G401.6 (cell line): Measurements from ENCODE around the gene TFDP3.

Source experiments
- FAIRE-seq: peaks from 2 replicates; lab custom pipeline; 2012; peaks lifted over from hg19 to GRCh38; lab: Jason Lieb, UNC

TFDP3 gene, protein sequence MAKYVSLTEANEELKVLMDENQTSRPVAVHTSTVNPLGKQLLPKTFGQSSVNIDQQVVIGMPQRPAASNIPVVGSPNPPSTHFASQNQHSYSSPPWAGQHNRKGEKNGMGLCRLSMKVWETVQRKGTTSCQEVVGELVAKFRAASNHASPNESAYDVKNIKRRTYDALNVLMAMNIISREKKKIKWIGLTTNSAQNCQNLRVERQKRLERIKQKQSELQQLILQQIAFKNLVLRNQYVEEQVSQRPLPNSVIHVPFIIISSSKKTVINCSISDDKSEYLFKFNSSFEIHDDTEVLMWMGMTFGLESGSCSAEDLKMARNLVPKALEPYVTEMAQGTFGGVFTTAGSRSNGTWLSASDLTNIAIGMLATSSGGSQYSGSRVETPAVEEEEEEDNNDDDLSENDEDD

DNA sequence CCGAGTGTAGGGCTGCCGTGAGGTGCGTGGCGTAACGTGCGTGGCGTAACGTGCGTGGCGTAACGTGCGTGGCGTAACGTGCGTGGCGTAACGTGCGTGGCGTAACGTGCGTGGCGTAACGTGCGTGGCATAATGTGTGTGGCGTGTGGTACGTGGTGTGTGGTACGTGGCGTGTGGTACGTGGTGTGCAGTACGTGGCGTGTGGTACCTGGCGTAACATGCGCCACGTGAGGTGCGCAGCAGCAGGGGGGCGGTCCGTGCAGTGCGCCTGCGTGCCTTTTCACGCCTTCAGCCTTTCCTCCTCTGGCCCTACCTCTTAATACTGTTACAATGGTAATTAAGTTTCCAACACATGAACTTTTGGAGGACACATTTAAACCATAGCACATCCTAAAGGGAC, at the start of gene TFDP3:
TFDP3 (minus strand) TSS at position 26 of the 400 bp plus-strand sequence. CDS start 95 bp downstream, outside the sequence.
- FAIRE-seq = no peak

DNA sequence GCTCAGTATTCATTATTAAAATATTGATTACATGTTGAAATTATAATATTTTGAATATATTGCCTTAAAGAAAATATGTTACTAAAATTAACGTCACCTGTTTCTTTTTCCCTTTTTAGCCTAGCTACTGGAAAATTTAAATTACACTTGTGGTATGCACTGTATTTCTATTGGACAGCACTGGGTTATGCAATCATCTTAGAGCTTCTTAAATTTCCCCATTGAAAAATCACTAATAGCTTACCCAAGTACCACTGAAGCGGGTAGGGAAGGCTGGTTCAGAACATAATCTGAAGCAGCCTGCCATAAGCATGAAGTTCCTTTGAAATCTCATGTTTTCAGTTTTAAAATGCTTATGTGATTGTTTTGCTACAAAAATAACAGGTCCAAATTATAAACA, 49.5 kb upstream of the TFDP3 start:
- peak; percentile 72 for FAIRE-seq

DNA sequence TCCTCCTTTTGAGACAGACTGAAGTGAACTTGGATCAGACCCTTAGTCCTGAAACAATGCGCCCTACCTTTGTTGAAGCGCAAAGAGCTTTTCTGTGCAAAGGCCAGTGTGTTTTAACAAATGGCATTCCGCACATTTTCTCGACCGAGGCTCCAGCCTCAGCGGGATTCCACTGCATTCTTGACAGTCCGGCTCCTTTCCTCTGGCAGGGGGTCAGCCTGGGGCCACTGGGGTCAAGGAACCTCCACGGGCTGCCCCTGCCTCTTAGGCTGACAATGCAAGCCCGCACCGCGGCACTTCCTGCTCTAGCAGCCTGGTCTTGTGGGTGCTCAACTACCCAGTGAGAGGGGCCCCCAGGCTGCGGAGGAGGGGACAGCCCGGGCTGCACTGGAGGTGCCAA, 47.2 kb upstream of the TFDP3 start:
- peak; percentile 96 for FAIRE-seq

DNA sequence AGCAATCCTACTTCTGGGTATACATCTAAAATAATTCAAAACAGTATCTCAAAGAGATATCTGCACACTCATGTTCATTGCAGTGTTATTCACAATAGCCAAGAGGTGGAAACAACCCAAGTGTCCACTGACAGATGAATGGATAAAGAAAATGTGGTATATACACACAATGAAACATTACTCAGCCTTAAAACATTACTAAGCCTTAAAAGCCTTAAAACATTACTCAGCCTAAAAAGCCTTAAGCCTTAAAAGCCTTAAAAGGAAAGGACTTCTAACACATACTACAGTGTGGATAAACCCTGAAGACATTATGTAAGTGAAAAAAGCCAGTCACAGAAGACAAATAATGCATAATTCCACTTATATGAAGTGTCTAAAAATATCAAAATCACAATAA, 40.3 kb upstream of the TFDP3 start:
- FAIRE-seq = peak; percentile 96

DNA sequence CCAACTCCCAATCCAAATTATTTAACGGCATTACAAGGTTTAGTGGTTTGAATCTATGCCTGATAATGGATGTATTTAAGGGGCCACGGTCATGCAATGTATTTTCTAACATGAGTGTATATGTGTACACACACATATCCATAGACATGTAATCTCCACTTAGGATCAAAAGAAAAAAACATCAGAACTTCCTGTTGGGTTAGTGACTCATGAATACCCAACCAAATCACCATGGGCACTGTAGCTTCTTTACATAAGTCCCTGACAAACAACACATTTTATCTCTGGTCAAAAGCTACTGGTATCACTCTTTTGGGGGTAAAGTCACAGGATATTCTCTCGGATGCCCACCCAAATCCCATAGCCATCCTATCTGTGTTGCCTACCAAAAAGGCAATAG, 36.5 kb upstream of the TFDP3 start:
- no peak for FAIRE-seq

DNA sequence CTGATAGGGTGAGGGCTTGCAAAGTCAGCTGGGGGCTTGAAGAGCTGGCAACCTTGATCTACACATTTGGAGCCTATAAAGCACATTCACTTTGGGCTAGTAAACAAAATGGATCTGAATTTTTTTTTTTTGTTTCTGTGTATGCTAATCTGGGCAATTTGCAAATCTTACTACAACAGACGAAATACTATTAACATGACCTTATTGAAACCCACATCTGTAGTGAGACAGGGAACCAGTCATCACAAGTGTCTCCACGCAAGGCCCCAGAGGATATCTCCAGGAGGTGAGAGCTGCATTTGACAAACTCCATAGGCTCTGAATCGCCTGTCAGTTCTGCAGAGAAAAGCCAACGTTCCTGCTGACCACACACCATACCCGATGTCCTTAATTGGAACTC, 33.0 kb upstream of the TFDP3 start:
- no peak for FAIRE-seq

DNA sequence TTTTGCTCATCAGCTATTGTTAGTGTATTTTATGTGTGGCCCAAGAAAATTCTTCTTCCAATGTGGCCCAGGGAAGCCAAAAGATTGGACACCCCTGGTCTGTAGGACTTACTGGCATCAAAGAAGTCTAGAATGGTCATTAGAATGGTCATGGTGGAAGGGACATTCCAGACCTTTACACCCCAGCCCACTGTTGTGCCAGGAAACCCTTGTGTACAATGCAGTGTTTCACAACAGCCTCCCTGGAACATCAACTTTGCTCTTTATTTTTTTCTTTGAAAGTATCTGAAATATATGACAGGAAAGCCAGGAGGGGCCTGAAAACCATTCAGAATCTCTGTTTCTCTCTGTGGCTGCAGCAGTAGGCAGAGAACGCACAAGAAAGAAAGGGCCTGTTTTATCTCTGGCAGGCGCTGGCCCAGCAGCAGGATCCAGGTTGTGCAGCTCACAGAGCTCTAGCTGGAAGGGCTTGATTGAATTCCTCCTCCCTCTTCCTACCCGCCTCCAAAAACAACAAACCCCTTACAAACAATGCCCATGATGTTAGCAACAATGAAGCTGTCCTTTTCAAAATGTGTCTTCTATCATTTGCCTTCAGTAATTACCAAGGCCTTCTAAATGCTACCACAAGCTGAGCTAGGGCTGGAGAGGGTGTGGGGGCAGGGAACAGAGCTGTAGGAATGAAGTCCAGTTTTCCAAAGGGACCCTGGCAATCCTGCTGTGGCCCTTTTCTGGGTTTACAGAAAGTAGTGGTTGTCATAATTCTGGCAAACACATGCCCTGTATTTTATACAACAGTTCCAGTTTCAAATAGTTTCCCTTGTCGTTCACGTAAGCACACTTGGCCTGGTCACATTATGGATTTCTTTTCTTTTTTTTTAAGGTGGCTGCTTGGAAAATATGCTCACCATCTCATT, 32.3 kb upstream of the TFDP3 start:
- no peak for FAIRE-seq

DNA sequence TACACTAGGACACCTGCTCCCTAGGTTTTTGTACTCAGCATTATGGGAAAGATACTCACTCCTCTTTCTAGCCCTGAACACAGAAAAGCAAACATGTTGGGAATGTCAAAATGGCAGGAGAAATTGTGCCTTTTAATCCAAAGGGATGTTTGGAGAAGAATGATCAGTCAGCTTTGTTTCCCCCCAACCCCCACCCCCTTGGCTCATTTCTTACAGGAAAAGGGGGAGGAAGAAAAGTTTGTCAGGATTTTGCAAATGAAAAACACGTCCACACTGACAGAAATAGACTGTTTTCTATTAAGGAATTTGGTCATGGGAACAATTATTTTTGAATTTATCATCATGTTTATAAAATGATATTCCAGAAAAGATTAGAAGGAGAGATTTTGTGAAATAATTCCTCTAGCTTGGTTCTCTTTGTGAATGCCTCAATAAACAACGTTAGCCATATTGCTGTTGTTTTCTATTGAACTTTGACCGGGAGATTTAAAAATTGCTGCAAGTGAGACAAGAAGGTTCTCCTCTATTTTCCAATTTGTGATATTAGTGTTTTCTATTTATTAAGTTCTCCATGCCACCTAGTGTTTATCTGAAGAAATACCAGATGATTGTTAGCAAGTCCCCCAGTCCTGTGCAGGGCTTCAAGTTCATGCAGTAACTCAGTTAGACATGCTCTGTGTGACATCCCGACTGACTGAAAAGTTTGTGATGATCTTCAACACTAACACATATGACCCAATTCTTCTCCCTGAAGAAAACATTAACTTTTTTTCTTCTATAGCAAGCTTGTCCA, 31.3 kb upstream of the TFDP3 start:
- FAIRE-seq = peak; percentile 76

DNA sequence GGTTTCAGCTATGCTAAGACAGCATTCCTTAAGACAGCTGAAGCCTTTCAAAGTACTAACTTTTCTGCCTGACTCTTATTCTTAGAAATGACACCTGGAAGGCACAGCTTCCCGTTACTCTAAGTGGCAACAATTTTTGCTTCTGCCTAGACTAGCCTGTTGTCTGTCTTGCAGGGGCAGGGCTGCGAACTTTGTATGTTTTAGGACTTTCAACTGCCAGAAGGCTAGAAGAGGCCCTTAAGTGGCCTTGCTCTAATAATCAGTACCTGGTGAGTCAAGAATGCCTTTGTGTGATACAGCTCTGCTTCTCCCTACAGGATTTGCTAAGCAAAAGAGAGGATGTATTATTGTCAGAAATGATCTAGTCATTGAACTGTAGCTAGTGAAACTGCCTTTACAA, 30.0 kb upstream of the TFDP3 start:
- no peak for FAIRE-seq

DNA sequence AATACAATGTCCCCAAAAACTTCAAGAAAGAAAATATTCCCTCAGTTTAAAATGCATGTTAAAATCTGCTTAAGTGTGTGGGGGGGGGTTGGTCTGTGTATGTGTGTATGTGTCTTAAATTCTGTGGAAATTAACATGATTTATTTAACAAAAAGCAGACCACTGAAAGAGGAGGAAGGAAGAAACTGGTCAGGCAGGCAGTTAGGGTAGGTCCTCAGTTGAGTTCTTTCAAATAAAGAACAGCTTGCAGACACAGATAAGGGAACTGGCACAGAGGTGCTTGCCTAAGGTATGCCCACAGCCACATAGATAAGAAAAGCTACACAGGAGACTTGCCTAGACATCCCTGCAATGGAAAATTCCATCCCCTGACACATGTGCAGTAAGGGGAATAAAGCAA, 28.8 kb upstream of the TFDP3 start:
- no peak for FAIRE-seq

DNA sequence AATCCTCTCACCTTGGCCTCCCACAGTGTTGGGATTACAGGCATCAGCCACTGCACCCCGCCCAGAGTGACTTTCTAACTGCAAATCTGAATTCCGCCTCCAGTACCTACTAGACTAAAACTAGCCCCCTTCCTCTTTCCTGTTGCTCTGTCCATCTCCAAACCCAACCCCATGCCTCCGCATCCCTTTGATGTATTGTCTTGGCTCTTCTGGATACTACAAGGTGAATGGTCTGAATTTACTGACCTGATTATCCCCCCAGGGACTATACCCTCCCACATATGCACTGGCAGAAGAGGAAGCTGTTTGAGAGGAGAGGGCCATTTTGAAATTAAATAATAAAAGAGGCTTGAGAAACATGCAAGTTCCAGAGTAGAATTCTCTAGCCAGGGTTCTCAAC, 17.7 kb upstream of the TFDP3 start:
- FAIRE-seq = no peak

DNA sequence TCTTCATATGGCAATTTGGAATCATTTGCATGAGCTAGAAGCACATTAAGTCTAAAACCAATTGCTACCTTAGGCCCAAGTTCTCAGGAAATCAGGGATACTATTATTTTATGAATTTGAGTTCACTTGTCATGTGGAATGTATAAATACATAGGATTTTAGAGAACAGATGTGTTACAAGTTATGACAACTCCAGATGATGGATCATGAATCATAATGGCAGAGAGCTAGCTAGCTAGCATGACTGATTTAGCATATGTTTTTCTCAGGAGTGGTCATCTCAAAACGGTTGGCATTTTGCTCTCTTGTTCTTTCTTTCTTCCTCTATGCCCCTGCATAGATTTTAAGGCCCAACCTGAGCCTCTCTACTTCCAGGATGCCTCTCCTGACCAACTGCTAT, 14.2 kb upstream of the TFDP3 start:
- FAIRE-seq = no peak

DNA sequence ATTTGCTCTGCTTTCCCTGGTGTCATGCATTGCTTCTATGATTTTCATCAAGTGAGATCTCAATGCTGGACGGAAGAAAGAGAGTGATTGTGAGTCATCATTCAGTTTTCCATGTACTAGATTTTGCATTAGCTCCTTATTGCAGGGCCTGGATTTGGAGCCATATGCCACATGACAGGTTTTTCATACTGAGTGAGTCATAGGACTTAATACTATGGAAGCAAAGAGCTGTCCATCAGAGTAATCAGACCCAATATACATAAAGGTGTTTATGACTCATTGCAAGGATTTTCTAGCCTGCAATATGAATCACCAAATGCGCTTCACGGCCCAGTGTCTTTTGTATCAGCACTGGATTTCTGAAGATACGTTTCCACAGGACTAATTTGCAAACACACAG, 11.2 kb upstream of the TFDP3 start:
- FAIRE-seq = no peak

DNA sequence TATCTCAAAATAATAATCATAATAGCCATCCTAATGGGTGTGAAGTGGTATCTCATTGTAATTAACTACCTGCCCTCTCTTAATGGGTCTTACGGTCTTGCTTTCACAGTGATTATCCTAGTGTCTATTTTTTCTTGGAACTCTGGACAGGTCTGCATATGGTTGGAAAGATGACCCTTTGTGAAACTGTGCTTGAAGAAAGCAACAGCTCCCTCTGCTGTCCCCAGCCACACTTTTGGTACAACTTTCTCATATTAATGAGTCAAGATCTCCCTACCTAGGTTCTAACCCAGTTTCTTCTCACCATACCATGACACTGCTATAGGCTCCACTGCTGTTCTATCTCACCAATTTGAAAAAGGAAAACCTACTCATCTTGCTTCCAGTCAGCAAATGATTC, 2.4 kb downstream of the TFDP3 start:
- peak; percentile 93 for FAIRE-seq

DNA sequence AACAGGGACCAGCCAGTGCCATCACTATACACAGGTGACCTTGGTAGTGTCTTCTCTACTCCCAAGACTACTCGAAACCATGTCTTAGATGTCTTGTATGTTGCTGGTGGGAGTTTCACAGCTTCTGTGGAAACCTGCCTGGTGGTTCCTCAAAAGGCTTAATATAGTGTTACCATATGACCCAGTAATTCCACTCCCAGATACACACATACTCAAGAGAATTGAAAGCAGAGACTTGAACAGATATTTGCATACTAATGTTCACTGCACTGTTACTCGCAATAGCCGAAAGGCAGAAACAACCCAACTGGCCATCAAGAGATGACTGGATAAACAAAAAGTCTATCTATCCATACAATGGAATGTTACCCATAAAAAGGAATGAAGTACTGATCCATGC, 3.1 kb downstream of the TFDP3 start:
- FAIRE-seq = no peak

DNA sequence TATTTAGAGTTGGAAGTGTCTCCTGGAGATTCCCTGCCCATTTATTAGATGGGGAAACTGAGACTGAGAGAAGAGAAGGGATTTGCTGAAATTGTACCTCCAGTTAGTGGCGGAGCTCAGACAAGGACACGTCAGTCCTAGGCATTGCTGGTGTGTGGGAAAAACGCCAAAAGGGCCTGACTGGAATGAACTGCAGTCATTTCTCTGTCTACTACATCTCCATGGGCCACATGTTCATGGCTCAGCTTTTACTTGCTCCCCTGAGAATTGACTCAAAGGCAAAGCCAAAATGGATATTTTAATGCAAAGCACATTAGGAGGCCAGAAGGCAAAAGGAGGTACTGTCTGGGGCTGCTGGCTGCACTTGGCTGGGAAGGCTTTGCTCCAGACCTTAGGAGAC, 3.9 kb downstream of the TFDP3 start:
- no peak for FAIRE-seq

DNA sequence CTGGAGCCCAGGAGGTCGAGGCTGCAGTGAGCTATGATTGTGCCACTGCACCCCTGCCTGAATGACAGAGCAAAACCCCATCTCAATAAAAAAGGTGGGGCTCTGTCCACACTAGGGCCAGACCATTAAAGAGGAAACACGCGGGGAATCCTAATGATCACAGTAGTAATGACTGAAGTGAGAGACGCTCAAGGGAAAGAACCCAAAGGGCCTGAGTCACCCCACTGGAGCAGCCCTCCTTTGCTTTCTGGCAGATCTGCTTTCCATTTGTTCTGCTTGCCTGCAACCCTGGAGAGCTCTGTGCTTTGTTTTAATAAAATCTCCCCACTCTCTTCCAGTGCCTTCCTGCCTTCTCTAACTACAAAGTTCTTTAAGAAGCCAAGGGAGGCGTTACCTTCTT, 5.0 kb downstream of the TFDP3 start:
- FAIRE-seq = peak; percentile 23

DNA sequence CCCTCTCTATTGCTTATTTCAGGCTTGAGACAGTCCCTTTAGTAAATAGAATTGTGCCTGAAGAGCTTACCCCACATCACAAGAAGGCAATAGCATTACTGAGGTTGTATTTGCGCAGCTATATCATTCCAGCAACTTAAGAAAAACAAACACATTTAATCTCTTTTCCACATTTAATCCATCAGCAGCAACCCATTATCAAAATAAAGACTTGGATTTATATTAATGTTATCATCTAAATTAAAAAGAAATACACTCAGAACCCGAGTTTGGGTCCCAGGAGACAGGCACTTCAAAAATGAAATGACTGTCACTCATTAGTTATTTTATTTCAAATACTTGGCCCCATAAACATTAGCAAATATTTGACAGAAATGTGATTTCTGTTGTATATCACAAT, 10.4 kb downstream of the TFDP3 start:
- no peak for FAIRE-seq

DNA sequence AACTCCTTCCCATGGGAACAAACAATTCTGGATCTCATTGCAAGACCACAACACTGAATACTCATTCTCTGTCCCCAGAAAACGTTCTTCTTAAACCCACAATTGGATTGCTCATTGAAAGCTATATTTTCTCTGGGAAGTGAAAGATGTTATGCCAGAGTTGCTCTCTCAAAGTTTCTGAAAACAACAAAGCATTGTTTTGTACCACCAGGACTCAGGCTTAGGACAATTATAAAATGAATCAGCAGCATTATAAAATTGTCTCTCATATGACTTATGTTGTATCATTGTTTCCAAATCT, 26.5 kb downstream of the TFDP3 start:
- FAIRE-seq = no peak

DNA sequence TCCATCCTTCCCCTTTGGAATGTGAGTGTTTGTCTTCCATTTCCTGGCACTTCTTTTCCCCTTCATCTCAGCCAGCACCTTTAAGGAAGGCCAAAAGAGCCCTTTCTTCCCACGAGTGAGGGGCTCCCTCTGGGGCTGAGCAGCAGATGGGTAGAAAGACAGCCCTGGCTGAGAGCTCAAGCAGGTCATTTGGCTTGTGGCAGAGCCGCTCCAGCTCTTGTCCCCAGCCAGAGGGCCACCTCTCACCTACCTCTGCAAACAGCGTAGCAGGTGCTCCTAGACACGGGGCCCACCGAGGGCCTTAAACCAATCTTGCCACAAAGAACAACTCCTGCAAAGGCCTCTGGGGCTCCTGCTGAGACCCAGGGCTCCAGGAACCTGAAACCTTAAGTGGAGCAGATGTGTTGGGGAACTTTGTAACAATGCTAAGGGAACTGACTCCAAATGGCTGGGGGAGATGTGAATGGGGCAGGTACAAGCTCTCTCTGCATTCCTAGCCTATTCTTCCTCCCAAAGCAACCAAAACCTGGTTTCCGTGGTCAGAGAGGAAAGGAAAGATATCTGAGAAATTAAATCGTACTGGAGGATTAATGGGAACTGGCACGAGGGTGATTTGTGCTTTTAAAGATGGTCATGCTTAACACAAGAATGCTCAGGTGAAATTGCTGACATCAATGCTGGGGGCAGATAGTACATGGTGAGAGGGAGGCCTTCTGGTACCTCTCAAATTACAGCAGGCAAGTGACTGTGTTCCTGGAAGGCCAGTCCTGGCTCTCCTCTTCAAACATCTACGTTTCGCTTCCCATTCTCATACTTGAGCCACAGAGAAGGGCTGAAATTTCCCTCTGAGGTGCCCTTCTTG, 27.0 kb downstream of the TFDP3 start:
- peak; percentile 93 for FAIRE-seq

DNA sequence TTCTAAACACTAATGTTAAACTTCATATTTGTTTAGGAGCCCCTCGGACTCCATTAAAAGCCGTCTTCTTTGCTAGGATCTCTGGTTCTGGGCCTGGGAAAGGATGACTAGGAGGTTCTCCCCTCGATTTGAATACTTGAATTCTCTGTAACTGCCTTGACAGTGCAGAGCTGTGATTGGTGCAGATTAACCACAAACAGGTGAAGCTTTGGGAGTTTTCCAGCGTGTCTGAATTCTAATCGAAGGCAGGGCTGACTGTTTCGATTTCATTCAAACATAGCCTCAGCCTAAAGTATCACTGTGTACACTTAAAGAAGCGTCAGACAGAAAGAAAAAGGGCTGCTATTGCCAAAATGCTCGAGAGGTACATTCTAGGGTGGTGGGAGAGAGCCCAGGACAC, 29.0 kb downstream of the TFDP3 start:
- no peak for FAIRE-seq

DNA sequence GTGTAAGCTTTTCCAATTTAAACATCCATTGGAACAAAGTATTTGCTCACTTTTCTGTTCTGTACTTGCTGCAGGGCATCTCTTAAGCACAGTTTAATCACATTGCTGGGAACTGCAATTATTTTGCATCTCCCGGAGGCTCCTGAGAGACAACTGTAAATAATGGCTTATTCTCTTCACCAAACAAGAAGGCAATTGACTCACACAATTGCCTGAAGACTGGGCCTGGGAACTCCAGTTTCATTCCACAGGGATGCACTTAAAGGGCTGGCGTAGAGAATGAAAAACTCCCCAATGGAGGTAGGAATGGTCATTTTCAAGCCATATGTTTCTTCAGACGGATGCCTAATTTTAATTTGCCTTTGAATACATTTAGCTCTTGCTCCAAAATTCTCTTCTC, 29.5 kb downstream of the TFDP3 start:
- no peak for FAIRE-seq
